PC-9 (cell line): ENCODE data around the gene FAM43A. TPM values are rescaled to one million over a fixed set of nuclear protein-coding genes. Genes with fewer than 3 reads are reported as not detected.
A peak's percentile ranks its signal among the peaks of the same experiment; 100 is the strongest.

Experiments used
- BruUV-seq: library from RNA; stranded (reverse); fragments of 400-500 nt; replicated peaks from 2 replicates; lab custom pipeline; 2021; lab: Mats Ljungman, UMichigan
- CTCF ChIA-PET: fragments of 300-600 bp; sonication (Branson Sonifier 250); formaldehyde crosslinking; loops from one replicate; lab custom pipeline; 2022; ENCODE audit warnings: antibody characterized with exemption; lab: Charles Lee
- POLR2A ChIA-PET: fragments of 300-600 bp; sonication (Branson Sonifier 250); formaldehyde crosslinking; loops from one replicate; lab custom pipeline; 2022; ENCODE audit warnings: antibody characterized with exemption; ENCODE audit not compliant: unreplicated experiment; lab: Charles Lee
- DNase-seq, 2 experiments: peaks; one replicate each; pipeline versions ENCODE4 v3.0.0 to v3.0.0-alpha.2; 2015 to 2022; ENCODE audit warnings: mixed read lengths in 1 of 2
- H2AFZ ChIP-seq: fragments of 200-600 bp; sonication (generic); 2 replicates; pipeline ENCODE4 v1.8.1; 2017; ENCODE audit warnings: antibody characterized with exemption
- H3F3A ChIP-seq: fragments of 200-600 bp; sonication (generic); 2 replicates; pipeline ENCODE4 v1.8.1; 2017; ENCODE audit warnings: antibody characterized with exemption, mild to moderate bottlenecking, low read depth; ENCODE audit not compliant: insufficient read depth
- H3K27ac ChIP-seq: fragments of 200-600 bp; sonication (generic); 2 replicates; pipeline ENCODE4 v1.6.1; 2016; ENCODE audit warnings: mixed run types
- H3K27me3 ChIP-seq: fragments of 200-600 bp; sonication (generic); 2 replicates; pipeline ENCODE4 v1.6.1; 2016; ENCODE audit warnings: low read depth, mixed run types; ENCODE audit not compliant: insufficient read depth
- H3K36me3 ChIP-seq: fragments of 200-600 bp; sonication (generic); 2 replicates; pipeline ENCODE4 v1.6.1; 2016; ENCODE audit warnings: low read depth, mixed run types
- H3K4me1 ChIP-seq: fragments of 200-600 bp; sonication (generic); replicated peaks from 2 replicates; pipeline ENCODE4 v1.6.1; 2016; ENCODE audit warnings: mixed run types; ENCODE audit not compliant: insufficient read depth
- H3K4me2 ChIP-seq: fragments of 200-600 bp; sonication (generic); 2 replicates; pipeline ENCODE4 v1.6.1; 2017; ENCODE audit warnings: mixed run types
- H3K4me3 ChIP-seq: fragments of 200-600 bp; sonication (generic); 2 replicates; pipeline ENCODE4 v1.6.1; 2016; ENCODE audit warnings: mixed run types
- H3K79me2 ChIP-seq: fragments of 200-600 bp; sonication (generic); 2 replicates; pipeline ENCODE4 v1.6.1; 2017; ENCODE audit warnings: low read depth, mixed run types
- H3K9me2 ChIP-seq: fragments of 200-600 bp; sonication (generic); 2 replicates; pipeline ENCODE4 v1.8.1; 2017; ENCODE audit warnings: mild to moderate bottlenecking; ENCODE audit not compliant: insufficient read depth
- H3K9me3 ChIP-seq: fragments of 200-600 bp; sonication (generic); 2 replicates; pipeline ENCODE4 v1.8.1; 2016; ENCODE audit warnings: low read depth; ENCODE audit not compliant: insufficient read depth
- H4K20me1 ChIP-seq: fragments of 200-600 bp; sonication (generic); 2 replicates; pipeline ENCODE4 v1.8.1; 2017; ENCODE audit not compliant: insufficient read depth
- EZH2 ChIP-seq: fragments of 200-600 bp; sonication (generic); IDR thresholded peaks from 2 replicates; pipeline ENCODE4 v1.8.0; 2017; ENCODE audit warnings: antibody characterized with exemption, low read depth
- intact Hi-C: fragments of 100-400 bp; cut with micrococcal nuclease; formaldehyde crosslinking; loops from one replicate; pipeline ENCODE4 v1.10.0; 2022; ENCODE audit not compliant: unreplicated experiment
- total RNA-seq: library from RNA; stranded (reverse); gene quantifications from 2 replicates; pipeline ENCODE4 v1.2.3, GENCODE V29; 2021
- TF ChIP-seq, protein P1 (sequence below): fragments of 200-600 bp; sonication (generic); conservative IDR thresholded peaks from 2 replicates; pipeline ENCODE4 v1.6.1; 2017; ENCODE audit warnings: mixed run types, antibody characterized with exemption, mild to moderate bottlenecking, moderate library complexity

The FAM43A gene
- total RNA-seq, 1 experiment from 2014 or later, result 8.8 TPM

DNA sequence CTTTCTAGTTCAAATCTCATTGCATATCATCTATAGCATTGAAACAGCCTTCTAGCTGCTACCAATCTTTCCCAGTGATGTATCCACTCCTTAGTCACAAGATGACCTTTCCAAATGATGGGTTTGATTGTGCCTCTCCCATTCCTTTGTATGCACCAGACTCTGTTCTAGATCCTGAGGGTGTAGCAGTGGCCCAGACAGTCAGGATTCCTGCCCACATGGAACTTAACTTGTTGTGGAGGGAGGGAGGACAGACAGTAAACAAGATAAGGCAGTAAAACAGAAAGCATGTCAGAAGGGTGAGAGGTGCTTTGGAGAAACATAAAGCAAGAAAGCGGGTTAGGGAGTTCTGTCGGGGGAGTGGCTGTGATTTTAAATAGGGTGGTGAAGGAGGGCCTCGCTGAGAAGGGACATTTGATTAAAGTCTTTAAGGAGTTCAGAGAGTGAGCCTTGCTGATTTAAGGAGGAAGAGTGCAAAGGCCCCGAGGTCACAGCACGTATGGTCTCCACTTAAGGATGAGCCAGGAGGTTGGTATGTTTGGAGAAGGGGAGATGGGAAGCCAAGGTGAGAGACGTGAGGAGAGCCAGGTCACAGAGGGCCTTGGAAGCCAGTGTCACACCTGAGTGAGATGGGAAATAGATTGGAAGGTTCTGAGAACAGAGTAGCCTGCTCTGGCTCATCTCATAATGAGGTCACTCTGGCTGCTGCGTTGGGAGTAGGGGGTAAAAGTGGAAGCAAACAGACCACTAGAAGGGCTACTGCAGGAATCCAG is 38.3 kb downstream of the FAM43A start:
- ChIA-PET CTCF (no interaction called here), POLR2A (interaction anchor here (0.6 kb wide), 1 partner anchor 45 kb away, joined by 5 read pairs; no protein-coding TSS in a partner anchor)
- no TSS peak for BruUV-seq
- no peaks in the 10 kb centered on the region for H3K9me2 ChIP-seq
- peaks cover 9% of the 10 kb centered on the region; the same call in 1 of the 2 replicates for H3F3A ChIP-seq
- no peak for DNase-seq
- H3K27ac ChIP-seq, result no peak overlapping the region
- H3K9me3 ChIP-seq, result no peaks in the 10 kb centered on the region
- TF ChIP-seq EZH2, result no peak
- TF ChIP-seq, protein P1, sequence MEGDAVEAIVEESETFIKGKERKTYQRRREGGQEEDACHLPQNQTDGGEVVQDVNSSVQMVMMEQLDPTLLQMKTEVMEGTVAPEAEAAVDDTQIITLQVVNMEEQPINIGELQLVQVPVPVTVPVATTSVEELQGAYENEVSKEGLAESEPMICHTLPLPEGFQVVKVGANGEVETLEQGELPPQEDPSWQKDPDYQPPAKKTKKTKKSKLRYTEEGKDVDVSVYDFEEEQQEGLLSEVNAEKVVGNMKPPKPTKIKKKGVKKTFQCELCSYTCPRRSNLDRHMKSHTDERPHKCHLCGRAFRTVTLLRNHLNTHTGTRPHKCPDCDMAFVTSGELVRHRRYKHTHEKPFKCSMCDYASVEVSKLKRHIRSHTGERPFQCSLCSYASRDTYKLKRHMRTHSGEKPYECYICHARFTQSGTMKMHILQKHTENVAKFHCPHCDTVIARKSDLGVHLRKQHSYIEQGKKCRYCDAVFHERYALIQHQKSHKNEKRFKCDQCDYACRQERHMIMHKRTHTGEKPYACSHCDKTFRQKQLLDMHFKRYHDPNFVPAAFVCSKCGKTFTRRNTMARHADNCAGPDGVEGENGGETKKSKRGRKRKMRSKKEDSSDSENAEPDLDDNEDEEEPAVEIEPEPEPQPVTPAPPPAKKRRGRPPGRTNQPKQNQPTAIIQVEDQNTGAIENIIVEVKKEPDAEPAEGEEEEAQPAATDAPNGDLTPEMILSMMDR, result no peak
- H3K4me2 ChIP-seq, result peak overlapping the region; percentile 24; the same call in 1 of the 2 replicates
- 0 out of 2 replicates have a peak overlapping the region, but pooled peaks have one; percentile 4 for H2AFZ ChIP-seq
- H4K20me1 ChIP-seq, result no peaks in the 10 kb centered on the region
- no peaks in the 10 kb centered on the region for H3K36me3 ChIP-seq
- H3K4me3 ChIP-seq, result no peak overlapping the region
- intact Hi-C loops, result no loop called here
- H3K27me3 ChIP-seq, result no peaks in the 10 kb centered on the region
- peaks cover 15% of the 10 kb centered on the region for H3K4me1 ChIP-seq
- H3K79me2 ChIP-seq, result no peaks in the 10 kb centered on the region

DNA sequence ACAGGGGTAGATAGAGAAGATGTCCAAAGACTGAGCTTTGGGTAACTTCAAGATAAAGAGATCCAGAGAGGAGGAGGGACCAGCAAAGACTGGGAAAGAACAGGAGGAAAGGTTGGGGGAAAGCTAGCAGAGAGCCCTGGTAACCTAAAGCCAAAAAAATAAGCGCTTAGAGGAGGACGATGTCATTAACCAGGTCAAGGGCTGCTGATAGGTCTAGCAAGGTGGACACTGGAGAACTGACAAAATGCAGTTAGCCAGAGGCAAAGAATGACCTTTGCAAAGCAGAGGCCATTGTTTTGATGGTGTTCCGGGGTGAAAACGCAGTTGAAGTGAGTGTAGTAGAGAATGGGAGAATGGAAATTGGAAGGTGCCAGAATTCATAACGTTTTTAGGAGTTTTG is 39.7 kb downstream of the FAM43A start:
- BruUV-seq, result no TSS peak

DNA sequence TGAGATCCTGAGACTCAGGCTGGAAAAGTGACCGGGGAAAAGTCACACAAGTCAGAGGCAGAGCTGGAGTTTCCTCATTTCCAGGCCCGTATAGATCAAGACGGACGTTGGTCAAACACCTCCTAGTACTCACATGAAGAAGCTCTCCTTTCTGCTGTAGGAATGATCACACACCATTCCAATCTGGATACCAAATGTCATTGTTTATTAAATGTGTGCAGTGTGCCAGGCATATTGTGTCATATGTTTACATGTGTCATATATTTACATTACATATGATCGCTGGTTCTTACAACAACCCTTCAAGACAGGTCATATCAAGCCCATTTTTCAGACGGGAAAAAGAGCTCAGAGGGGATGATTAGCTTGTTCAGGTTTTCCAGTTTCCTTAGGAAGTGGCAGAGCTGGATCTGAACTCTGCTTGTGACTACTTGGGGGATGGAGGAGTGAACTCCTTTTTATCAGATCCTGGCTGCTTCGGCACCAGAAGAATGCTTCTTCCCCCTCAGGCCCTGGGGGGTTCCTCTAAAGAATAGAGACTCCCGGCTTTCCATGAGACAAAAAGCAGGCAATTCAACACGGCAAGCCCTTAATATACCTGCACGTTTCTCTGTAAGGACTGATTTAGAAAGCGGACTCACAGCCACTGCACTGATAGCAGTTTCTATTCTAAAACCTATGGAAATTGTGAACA is 41.9 kb downstream of the FAM43A start:
- H3K79me2 ChIP-seq, result no peaks in the 10 kb centered on the region
- H3K27ac ChIP-seq, result no peak overlapping the region
- ChIA-PET CTCF (interaction anchor here (0.7 kb wide), 1 partner anchor 226 kb away, joined by 3 read pairs; no protein-coding TSS in a partner anchor), POLR2A (no interaction called here)
- DNase-seq, result no peak
- peaks cover 15% of the 10 kb centered on the region for H3K4me1 ChIP-seq
- H4K20me1 ChIP-seq, result no peaks in the 10 kb centered on the region
- H3K9me2 ChIP-seq, result no peaks in the 10 kb centered on the region
- H2AFZ ChIP-seq, result no peak overlapping the region
- H3K27me3 ChIP-seq, result no peaks in the 10 kb centered on the region
- intact Hi-C loops, result no loop called here
- no peaks in the 10 kb centered on the region for H3K9me3 ChIP-seq
- no peak overlapping the region for H3K4me3 ChIP-seq
- peaks cover 9% of the 10 kb centered on the region; the same call in 1 of the 2 replicates for H3F3A ChIP-seq
- H3K4me2 ChIP-seq, result no peak overlapping the region
- no peak for TF ChIP-seq EZH2
- TF ChIP-seq, protein P1, result no peak
- no peaks in the 10 kb centered on the region for H3K36me3 ChIP-seq
- no TSS peak for BruUV-seq

More for the DNA sequence above, 39.7 kb downstream of the FAM43A start:
- TF ChIP-seq, protein P1, result no peak
- TF ChIP-seq EZH2, result no peak
- intact Hi-C loops, result no loop called here
- Histone ChIP-seq H3K27ac (no peak overlapping the region), H3K9me3 (no peaks in the 10 kb centered on the region), H3K4me3 (no peak overlapping the region), H3K9me2 (no peaks in the 10 kb centered on the region), H3K4me1 (peaks cover 15% of the 10 kb centered on the region), H3K27me3 (no peaks in the 10 kb centered on the region), H3F3A (peaks cover 9% of the 10 kb centered on the region; the same call in 1 of the 2 replicates), H3K36me3 (no peaks in the 10 kb centered on the region), H3K79me2 (no peaks in the 10 kb centered on the region), H2AFZ (no peak overlapping the region), H4K20me1 (no peaks in the 10 kb centered on the region), H3K4me2 (no peak overlapping the region)
- POLR2A ChIA-PET, result interaction anchor here (0.9 kb wide), 1 partner anchor 1103 kb away, joined by 5 read pairs; no protein-coding TSS in a partner anchor
- DNase-seq, result no peak
- CTCF ChIA-PET, result no interaction called here
